SJSA1 (cell line): ENCODE measurements around the gene TBX22. TPM values are rescaled to one million over a fixed set of nuclear protein-coding genes. Genes with fewer than 3 reads are reported as not detected.
"Not testable (repeated sequence)": the region's sequence is repeated elsewhere in the genome, so short reads cannot be mapped to it uniquely, and the experiment has no call there.

Source experiments
- DNase-seq, 2 experiments: peaks; one replicate each; pipeline ENCODE4 v3.0.0-alpha.2; 2015 to 2020; ENCODE audit warnings: low spot score in 2 of 2, low read depth in 1 of 2
- H3K27ac ChIP-seq: fragments of 250-450 bp; sonication (Bioruptor Pico); 2 replicates; pipeline ENCODE4 v1.5.1; 2020; ENCODE audit warnings: mild to moderate bottlenecking, moderate library complexity
- H3K27me3 ChIP-seq: fragments of 250-450 bp; sonication (Bioruptor Pico); replicated peaks from 2 replicates; pipeline ENCODE4 v1.5.1; 2020; ENCODE audit warnings: mild to moderate bottlenecking, moderate library complexity
- H3K36me3 ChIP-seq: fragments of 250-450 bp; sonication (Bioruptor Pico); 2 replicates; pipeline ENCODE4 v1.5.1; 2020; ENCODE audit warnings: mild to moderate bottlenecking
- H3K4me1 ChIP-seq: fragments of 250-450 bp; sonication (Bioruptor Pico); replicated peaks from 2 replicates; pipeline ENCODE4 v1.6.1; 2021; ENCODE audit warnings: mild to moderate bottlenecking
- H3K4me3 ChIP-seq: fragments of 250-450 bp; sonication (Bioruptor Pico); 2 replicates; pipeline ENCODE4 v1.5.1; 2020; ENCODE audit warnings: mild to moderate bottlenecking
- H3K9me3 ChIP-seq: fragments of 250-450 bp; sonication (Bioruptor Pico); replicated peaks from 2 replicates; pipeline ENCODE4 v1.5.1; 2020; ENCODE audit warnings: mild to moderate bottlenecking
- total RNA-seq: library from RNA; depleted of rRNA; stranded (reverse); fragments of >200 nt; shearing (Covaris generic); gene quantifications from 2 replicates; pipeline ENCODE4 v1.2.3, GENCODE V29; 2014; rRNA removed

TBX22 gene
- not detected in 2 replicates for total RNA-seq

- H3K27ac ChIP-seq, result no peak within 1 kb of the TSS
- H3K9me3 ChIP-seq, result no peaks in the 10 kb centered on the region
- H3K27me3 ChIP-seq, result no peaks in the 10 kb centered on the region
- DNase-seq, result no peak
- no peak within 1 kb of the TSS for H3K4me3 ChIP-seq
- H3K36me3 ChIP-seq, result no peaks in the 10 kb centered on the region
- no peaks in the 10 kb centered on the region for H3K4me1 ChIP-seq
These were observed at the start of gene TBX22 for GRCh38 chrX:80014141-80014940. Gene TBX22, plus strand, starts transcription at chrX:80014753. Its CDS starts 7,517 bp downstream, at chrX:80022270.

- Histone ChIP-seq H3K27ac (no peak overlapping the region), H3K4me1 (no peaks in the 10 kb centered on the region), H3K4me3 (no peak overlapping the region), H3K9me3 (no peaks in the 10 kb centered on the region), H3K27me3 (no peaks in the 10 kb centered on the region), H3K36me3 (no peaks in the 10 kb centered on the region)
- no peak for DNase-seq
These were observed 38.9 kb upstream of the TBX22 start for GRCh38 chrX:79975605-79976004.

GRCh38 chrX:80004458-80004857, 10.1 kb upstream of the TBX22 start:
- no peaks in the 10 kb centered on the region for H3K9me3 ChIP-seq
- H3K27me3 ChIP-seq, result no peaks in the 10 kb centered on the region
- no peaks in the 10 kb centered on the region for H3K4me1 ChIP-seq
- DNase-seq, result no peak
- no peak overlapping the region for H3K27ac ChIP-seq
- H3K36me3 ChIP-seq, result no peaks in the 10 kb centered on the region
- H3K4me3 ChIP-seq, result no peak overlapping the region

- no peaks in the 10 kb centered on the region for H3K27me3 ChIP-seq
- H3K9me3 ChIP-seq, result no peaks in the 10 kb centered on the region
- no peak overlapping the region for H3K4me3 ChIP-seq
- H3K4me1 ChIP-seq, result no peaks in the 10 kb centered on the region
- H3K36me3 ChIP-seq, result no peaks in the 10 kb centered on the region
- no peak overlapping the region for H3K27ac ChIP-seq
- no peak for DNase-seq
These were observed 3.0 kb upstream of the TBX22 start for GRCh38 chrX:80011522-80011921.

- DNase-seq, result no peak
- no peaks in the 10 kb centered on the region for H3K9me3 ChIP-seq
- H3K4me1 ChIP-seq, result no peaks in the 10 kb centered on the region
- H3K36me3 ChIP-seq, result no peaks in the 10 kb centered on the region
- no peak overlapping the region for H3K4me3 ChIP-seq
- no peak overlapping the region for H3K27ac ChIP-seq
- H3K27me3 ChIP-seq, result no peaks in the 10 kb centered on the region
These were observed 1.6 kb downstream of the TBX22 start for GRCh38 chrX:80016182-80016581.

GRCh38 chrX:80021621-80022020, 7.1 kb downstream of the TBX22 start:
- no peak overlapping the region for H3K27ac ChIP-seq
- no peaks in the 10 kb centered on the region for H3K27me3 ChIP-seq
- no peak overlapping the region for H3K4me3 ChIP-seq
- H3K36me3 ChIP-seq, result no peaks in the 10 kb centered on the region
- no peaks in the 10 kb centered on the region for H3K4me1 ChIP-seq
- DNase-seq, result no peak
- no peaks in the 10 kb centered on the region for H3K9me3 ChIP-seq

- H3K4me1 ChIP-seq, result no peaks in the 10 kb centered on the region
- no peak for DNase-seq
- H3K27me3 ChIP-seq, result no peaks in the 10 kb centered on the region
- no peaks in the 10 kb centered on the region for H3K36me3 ChIP-seq
- no peak overlapping the region for H3K4me3 ChIP-seq
- H3K27ac ChIP-seq, result no peak overlapping the region
- H3K9me3 ChIP-seq, result no peaks in the 10 kb centered on the region
These were observed 7.9 kb downstream of the TBX22 start for GRCh38 chrX:80022363-80023031.

- DNase-seq, result no peak
- Histone ChIP-seq H3K27ac (no peak overlapping the region), H3K27me3 (no peaks in the 10 kb centered on the region), H3K4me1 (no peaks in the 10 kb centered on the region), H3K4me3 (no peak overlapping the region), H3K9me3 (no peaks in the 10 kb centered on the region), H3K36me3 (no peaks in the 10 kb centered on the region)
These were observed 11.6 kb downstream of the TBX22 start for GRCh38 chrX:80026116-80026515.

- not testable (repeated sequence) for H3K9me3 ChIP-seq, DNase-seq, H3K27me3 ChIP-seq, H3K4me3 ChIP-seq, H3K4me1 ChIP-seq, H3K27ac ChIP-seq, H3K36me3 ChIP-seq
These were observed 51.6 kb downstream of the TBX22 start for GRCh38 chrX:80066156-80066555.

GRCh38 chrX:80075625-80076024, 61.1 kb downstream of the TBX22 start:
- H3K27ac ChIP-seq, H3K4me3 ChIP-seq, H3K9me3 ChIP-seq, H3K27me3 ChIP-seq, DNase-seq, H3K4me1 ChIP-seq, H3K36me3 ChIP-seq: not testable (repeated sequence)
